Body of pancreas (tissue), 4 donors: ENCODE results near the gene MYCBPAP.

Experiments
- CTCF ChIP-seq, 7 experiments: fragments of 450-650 bp in 4 of 7; fragments of 200-600 bp in 3 of 7; sonication (generic) in 3 of 7; IDR thresholded peaks; one replicate each; pipeline ENCODE4 v1.5.1; 2016 to 2019; ENCODE audit warnings: antibody characterized with exemption in 7 of 7
- POLR2A ChIP-seq, 3 donors: fragments of 450-650 bp; IDR thresholded peaks; one replicate each; pipeline ENCODE4 v1.6.1; 2016; ENCODE audit warnings: antibody characterized with exemption in 3 of 3, mild to moderate bottlenecking in 2 of 3

- TF ChIP-seq CTCF (IDR thresholded peaks at IDR 0.05): no peak
- no peak for TF ChIP-seq POLR2A (IDR thresholded peaks at IDR 0.05)
Observed at GRCh38 chr17:50539762-50540559, 31.7 kb downstream of the MYCBPAP start.
